Breast epithelium (tissue), 4 donors: ENCODE data around the gene CCDC134. TPM values are rescaled to one million over a fixed set of nuclear protein-coding genes. Genes with fewer than 3 reads are reported as not detected.
A peak's percentile ranks its signal among the peaks of the same experiment; 100 is the strongest.

Experiments used
- DNase-seq, 2 donors: peaks; one replicate each; pipeline ENCODE4 v3.0.0-alpha.2; 2019; ENCODE audit warnings: low spot score in 2 of 2
- H3K27ac ChIP-seq, 2 donors: fragments of 200-600 bp; sonication (generic) in 1 of 2; one replicate each; pipeline ENCODE4 v1.5.1; 2016 to 2019; ENCODE audit warnings: mild to moderate bottlenecking in 1 of 2
- H3K27me3 ChIP-seq, 2 donors: fragments of 200-600 bp; sonication (generic) in 1 of 2; one replicate each; pipeline versions ENCODE4 v1.5.1 to v1.6.0; 2017 to 2019; ENCODE audit warnings: control low read depth in 1 of 2, mild to moderate bottlenecking in 1 of 2
- H3K36me3 ChIP-seq: fragments of 200-600 bp; one replicate; pipeline ENCODE4 v1.5.1; 2019
- H3K4me1 ChIP-seq, 2 donors: fragments of 200-600 bp; sonication (generic); one replicate each; pipeline ENCODE4 v1.5.1; 2016 to 2019; ENCODE audit warnings: control low read depth in 1 of 2
- H3K4me3 ChIP-seq, 3 donors: fragments of 200-600 bp; sonication (generic); 1 replicate in 2 of 3; 2 replicates in 1 of 3; pipeline ENCODE4 v1.5.1; 2016 to 2019; ENCODE audit warnings: mild to moderate bottlenecking in 3 of 3, moderate library complexity in 2 of 3
- H3K9me3 ChIP-seq, 2 donors: fragments of 200-600 bp; sonication (generic) in 1 of 2; one replicate each; pipeline ENCODE4 v1.5.1; 2016 to 2019; ENCODE audit warnings: control low read depth in 1 of 2
- POLR2A ChIP-seq: fragments of 450-650 bp; IDR thresholded peaks from one replicate; pipeline ENCODE4 v1.6.1; 2016; ENCODE audit warnings: antibody characterized with exemption, mild to moderate bottlenecking, moderate library complexity
- POLR2AphosphoS5 ChIP-seq, 3 donors: sonication (generic); formaldehyde crosslinking; IDR thresholded peaks; one replicate each; pipeline ENCODE4 v1.6.1; 2017; ENCODE audit warnings: antibody characterized with exemption in 3 of 3
- intact Hi-C: fragments of 100-400 bp; cut with DNase I; formaldehyde crosslinking; loops from one replicate; pipeline ENCODE4 v1.15.1; 2023; ENCODE audit warnings: low total_unique reads
- total RNA-seq, 3 donors: library from RNA; depleted of rRNA; stranded (reverse); fragments of >200 nt; gene quantifications; one replicate each; pipeline ENCODE4 v1.1.0, GENCODE V29; 2016
- TF ChIP-seq, protein P1 (sequence below), 3 donors: fragments of 450-650 bp; IDR thresholded peaks; one replicate each; pipeline ENCODE4 v1.5.1; 2016 to 2017; ENCODE audit warnings: antibody characterized with exemption in 3 of 3, mild to moderate bottlenecking in 3 of 3, moderate library complexity in 3 of 3

CCDC134 gene
- total RNA-seq, 3 donors from 2014 or later = 4.0 to 12.3 (median 10.8) TPM

DNA sequence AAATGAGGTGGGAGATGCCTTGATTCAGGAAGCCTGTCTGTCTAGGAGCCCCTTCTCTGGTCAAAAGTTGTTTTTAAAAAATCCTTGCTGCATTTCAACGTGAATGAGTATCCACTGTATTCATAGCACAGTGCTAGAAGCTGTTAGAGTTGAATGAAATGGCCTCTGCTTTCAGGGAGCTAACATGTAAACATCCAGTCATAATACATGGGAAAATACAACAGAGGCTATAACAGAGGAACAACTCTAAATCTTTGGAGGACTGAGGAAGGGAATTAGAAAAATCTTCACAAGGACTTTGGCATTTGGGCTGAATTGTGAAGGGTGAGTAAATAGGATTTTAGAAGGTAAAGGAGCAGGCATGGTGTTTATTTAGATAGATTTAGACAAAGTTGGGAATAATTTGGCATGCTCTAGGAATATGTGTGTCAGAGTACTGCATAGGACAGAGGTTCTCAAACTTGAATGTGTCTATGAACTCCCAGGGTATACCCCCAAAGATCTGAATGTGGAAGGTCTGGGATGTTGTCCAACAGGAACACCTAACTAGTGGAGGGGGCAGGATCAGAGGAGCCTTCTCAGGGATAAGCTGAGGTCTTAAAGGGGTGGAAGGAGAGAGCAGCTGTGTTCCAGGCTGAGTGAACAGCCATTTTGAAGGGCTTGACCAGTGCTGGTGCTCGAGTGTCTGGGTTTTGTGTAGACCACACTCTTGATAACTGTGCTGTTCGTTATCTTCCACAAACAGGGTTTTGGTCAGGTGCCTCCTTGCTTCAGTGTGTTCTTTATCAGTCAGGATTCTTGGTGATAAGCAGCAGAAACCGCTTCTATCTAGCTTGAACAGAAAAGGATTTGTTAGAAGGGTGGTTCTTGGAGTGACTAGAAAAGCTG is 45.1 kb downstream of the CCDC134 start:
- no peak for DNase-seq
- Histone ChIP-seq H3K27ac (peak overlapping the region; percentile 61 to 74), H3K4me1 (peaks cover 0 to 3% of the 10 kb centered on the region in 2 donors), H3K9me3 (no peaks in the 10 kb centered on the region), H3K4me3 (no peak overlapping the region), H3K27me3 (no peaks in the 10 kb centered on the region), H3K36me3 (no peaks in the 10 kb centered on the region)
- intact Hi-C loops = no loop called here
- no peak for TF ChIP-seq POLR2AphosphoS5 (IDR thresholded peaks at IDR 0.05)
- TF ChIP-seq, protein P1, sequence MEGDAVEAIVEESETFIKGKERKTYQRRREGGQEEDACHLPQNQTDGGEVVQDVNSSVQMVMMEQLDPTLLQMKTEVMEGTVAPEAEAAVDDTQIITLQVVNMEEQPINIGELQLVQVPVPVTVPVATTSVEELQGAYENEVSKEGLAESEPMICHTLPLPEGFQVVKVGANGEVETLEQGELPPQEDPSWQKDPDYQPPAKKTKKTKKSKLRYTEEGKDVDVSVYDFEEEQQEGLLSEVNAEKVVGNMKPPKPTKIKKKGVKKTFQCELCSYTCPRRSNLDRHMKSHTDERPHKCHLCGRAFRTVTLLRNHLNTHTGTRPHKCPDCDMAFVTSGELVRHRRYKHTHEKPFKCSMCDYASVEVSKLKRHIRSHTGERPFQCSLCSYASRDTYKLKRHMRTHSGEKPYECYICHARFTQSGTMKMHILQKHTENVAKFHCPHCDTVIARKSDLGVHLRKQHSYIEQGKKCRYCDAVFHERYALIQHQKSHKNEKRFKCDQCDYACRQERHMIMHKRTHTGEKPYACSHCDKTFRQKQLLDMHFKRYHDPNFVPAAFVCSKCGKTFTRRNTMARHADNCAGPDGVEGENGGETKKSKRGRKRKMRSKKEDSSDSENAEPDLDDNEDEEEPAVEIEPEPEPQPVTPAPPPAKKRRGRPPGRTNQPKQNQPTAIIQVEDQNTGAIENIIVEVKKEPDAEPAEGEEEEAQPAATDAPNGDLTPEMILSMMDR (IDR thresholded peaks at IDR 0.05) = no peak
- TF ChIP-seq POLR2A = no peak

DNA sequence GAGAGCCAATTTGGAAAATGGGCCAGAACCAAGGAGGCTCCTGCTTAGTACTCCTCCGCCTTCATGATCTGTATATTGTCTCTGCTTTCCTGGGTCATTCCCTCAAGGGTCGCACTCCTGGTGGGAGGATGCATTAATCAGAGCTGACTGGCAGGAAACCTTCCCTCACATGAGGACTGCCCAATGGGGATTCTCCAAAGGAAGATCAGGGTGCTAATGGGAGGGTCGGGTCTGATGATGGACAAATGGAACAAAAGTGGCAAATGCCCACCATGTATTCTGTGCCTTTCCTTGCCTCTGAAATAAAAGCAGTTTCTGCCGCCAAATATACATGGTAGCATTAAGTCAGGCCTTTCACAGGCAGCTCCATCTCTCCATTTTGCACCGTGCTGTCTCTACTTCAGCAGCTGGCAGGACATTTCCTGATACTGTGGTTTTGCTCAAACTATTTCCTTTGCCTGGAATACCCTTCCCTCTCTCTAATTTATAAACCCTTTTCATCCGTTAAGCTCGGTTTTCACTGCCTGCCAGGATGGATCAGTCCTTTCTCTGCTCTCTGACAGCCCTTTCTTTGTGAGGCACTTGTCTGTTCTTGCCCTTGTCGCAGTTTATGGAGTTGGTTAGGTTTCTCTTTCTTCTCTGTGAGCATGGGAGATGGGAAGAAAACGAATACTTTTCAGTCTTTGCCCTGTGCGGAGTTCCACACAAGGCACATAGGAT is 45.9 kb downstream of the CCDC134 start:
- no peak for TF ChIP-seq POLR2A
- TF ChIP-seq POLR2AphosphoS5 (IDR thresholded peaks at IDR 0.05) = no peak
- TF ChIP-seq, protein P1 (IDR thresholded peaks at IDR 0.05) = no peak
- Histone ChIP-seq H3K4me1 (peaks cover 0 to 3% of the 10 kb centered on the region in 2 donors), H3K9me3 (no peaks in the 10 kb centered on the region), H3K27ac (peak overlapping the region; percentile 24 to 61), H3K4me3 (no peak overlapping the region), H3K27me3 (no peaks in the 10 kb centered on the region), H3K36me3 (no peaks in the 10 kb centered on the region)
- intact Hi-C loops = no loop called here
- no peak for DNase-seq

DNA sequence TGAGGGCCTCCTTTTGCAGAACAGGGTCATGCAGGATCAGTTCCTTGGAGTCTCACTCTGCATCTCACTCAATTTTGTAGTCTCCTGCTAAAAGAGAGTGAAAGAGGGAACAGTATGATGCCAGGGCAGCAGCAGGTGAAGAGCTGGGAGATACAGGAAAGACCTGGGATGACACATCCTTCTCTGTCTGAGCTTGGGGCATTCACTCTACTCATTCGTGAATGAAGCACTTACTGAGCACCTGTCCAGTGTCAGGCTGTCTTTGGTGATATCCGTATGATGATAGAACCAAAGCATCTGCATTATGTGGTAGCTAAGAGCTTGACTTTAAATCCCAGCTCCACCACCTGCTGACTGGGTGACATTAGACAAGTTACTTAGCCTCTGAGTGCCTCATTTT is 46.8 kb downstream of the CCDC134 start:
- no peak overlapping the region for H3K27ac ChIP-seq
- TF ChIP-seq, protein P1 (IDR thresholded peaks at IDR 0.05) = no peak
- TF ChIP-seq POLR2A (no peak), POLR2AphosphoS5 (IDR thresholded peaks at IDR 0.05) (no peak)
- H3K27me3 ChIP-seq = no peaks in the 10 kb centered on the region
- no peaks in the 10 kb centered on the region for H3K36me3 ChIP-seq
- H3K4me3 ChIP-seq = no peak overlapping the region
- DNase-seq = no peak
- no peaks in the 10 kb centered on the region for H3K9me3 ChIP-seq
- peaks cover 0 to 3% of the 10 kb centered on the region in 2 donors for H3K4me1 ChIP-seq
- intact Hi-C loops = no loop called here

DNA sequence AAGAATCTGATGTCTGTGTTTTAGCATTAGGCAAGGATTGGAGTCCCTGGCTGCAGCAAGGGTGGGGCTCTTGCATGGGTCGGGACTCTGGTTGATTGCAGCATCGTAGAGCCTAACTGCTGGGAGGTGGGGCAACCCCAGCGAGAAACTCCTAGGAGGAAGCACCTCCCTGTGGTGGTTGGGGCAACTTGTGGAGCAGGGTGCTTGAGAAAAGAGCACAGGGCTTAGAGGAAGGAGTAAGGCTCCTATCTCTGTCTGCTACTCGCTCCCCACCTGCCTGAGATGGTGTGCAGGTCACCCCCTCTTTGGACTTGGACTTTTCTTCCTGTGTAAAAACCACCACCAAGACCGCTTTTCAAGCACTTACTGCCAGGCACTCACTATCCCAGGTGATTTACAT is 48.0 kb downstream of the CCDC134 start:
- Histone ChIP-seq H3K4me3 (no peak overlapping the region), H3K9me3 (no peaks in the 10 kb centered on the region), H3K36me3 (no peaks in the 10 kb centered on the region), H3K27ac (no peak overlapping the region), H3K4me1 (peaks cover 0 to 3% of the 10 kb centered on the region in 2 donors), H3K27me3 (no peaks in the 10 kb centered on the region)
- intact Hi-C loops = no loop called here
- no peak for TF ChIP-seq POLR2AphosphoS5 (IDR thresholded peaks at IDR 0.05)
- TF ChIP-seq, protein P1 (IDR thresholded peaks at IDR 0.05) = no peak
- TF ChIP-seq POLR2A = no peak
- DNase-seq = no peak

DNA sequence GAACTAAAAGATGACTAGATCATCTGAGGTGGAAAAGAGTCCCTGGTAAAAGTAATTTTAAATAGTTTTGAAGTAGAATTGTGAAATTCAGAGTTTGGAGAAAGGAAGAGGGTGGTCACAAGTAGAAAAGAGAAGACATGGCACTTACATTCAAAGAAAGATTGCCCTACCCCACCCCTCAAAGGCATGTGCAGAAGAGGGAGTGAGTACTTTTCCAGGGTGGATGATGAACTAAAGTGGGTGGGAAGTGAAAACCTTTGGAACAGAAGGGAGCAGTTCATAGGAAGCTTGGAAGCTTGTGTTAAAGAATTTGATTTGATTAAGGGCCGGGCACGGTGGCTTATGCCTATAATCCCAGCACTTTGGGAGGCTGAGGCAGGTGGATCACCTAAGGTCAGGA is 56.0 kb downstream of the CCDC134 start:
- TF ChIP-seq, protein P1 (IDR thresholded peaks at IDR 0.05) = no peak
- TF ChIP-seq POLR2A (no peak), POLR2AphosphoS5 (IDR thresholded peaks at IDR 0.05) (no peak)
- Histone ChIP-seq H3K36me3 (no peaks in the 10 kb centered on the region), H3K27me3 (no peaks in the 10 kb centered on the region)

More for the DNA sequence above, 56.0 kb downstream of the CCDC134 start:
- H3K27ac ChIP-seq = no peak overlapping the region
- H3K9me3 ChIP-seq = no peaks in the 10 kb centered on the region
- H3K4me1 ChIP-seq = no peaks in the 10 kb centered on the region
- H3K4me3 ChIP-seq = no peak overlapping the region
- intact Hi-C loops = loop anchor here (10.0 kb wide), 1 partner anchor 368 kb away; no protein-coding TSS in a partner anchor
- DNase-seq = no peak
